Glomerular visceral epithelial cell (primary cell): Measurements from ENCODE around the gene ARSG.
"Not testable (repeated sequence)": the region's sequence is repeated elsewhere in the genome, so short reads cannot be mapped to it uniquely, and the experiment has no call there.

Experiments used
- DNase-seq: peaks from one replicate; pipeline ENCODE4 v3.0.0-alpha.2; 2016; ENCODE audit errors: extremely low spot score

Gene ARSG

DNA sequence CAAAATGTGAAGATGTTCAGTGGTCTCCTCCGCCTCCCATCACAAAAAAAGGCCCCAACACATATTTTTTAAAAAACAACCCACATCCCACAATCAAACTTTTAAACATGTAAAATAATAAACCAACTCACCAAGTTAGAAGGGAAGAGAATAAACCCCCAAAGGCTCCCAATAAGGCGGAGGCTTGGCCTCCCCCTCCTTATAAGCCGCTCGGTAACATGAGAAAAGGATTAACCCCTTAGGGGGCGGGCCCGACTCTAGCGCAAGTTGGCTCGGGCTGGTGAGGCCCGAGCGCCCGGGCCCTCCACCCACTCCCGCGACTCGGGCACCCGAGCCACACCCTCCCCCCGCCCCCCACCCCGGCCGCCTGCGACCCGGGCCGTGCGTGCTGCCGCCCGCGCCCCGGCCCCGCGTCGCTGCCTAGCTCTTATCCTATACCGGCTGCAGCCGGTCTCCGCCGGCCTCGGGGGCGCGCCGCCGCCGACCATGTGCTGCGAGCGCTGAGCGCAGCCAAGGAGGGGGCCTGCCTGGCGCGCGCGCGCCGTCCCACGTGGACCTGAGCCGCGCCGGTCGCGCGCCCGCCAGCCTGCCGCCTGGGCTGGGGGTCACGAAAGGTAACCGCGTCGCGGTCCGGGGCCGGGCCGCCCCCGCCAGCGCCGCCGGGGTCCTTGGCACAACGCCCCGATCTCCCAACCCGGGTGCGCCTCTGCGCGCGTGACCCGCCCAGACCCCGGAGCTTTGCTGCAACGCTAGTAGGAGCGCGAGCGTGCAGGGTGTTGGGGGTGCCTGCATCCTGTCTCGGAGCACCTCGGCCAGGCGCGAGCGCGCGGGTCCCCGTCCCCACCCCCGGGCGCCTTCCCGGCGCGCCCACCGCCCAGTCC lies at the start of gene ARSG, which contains the start of gene SLC16A6:
Gene ARSG, plus strand, starts transcription at position 541 of the 881 bp plus-strand sequence. CDS start 15,999 bp downstream, outside the sequence.
Gene SLC16A6, minus strand, starts transcription at position 173 of the 881 bp plus-strand sequence. CDS start 12,807 bp downstream, outside the sequence.
- DNase-seq: peak; percentile 78

DNA sequence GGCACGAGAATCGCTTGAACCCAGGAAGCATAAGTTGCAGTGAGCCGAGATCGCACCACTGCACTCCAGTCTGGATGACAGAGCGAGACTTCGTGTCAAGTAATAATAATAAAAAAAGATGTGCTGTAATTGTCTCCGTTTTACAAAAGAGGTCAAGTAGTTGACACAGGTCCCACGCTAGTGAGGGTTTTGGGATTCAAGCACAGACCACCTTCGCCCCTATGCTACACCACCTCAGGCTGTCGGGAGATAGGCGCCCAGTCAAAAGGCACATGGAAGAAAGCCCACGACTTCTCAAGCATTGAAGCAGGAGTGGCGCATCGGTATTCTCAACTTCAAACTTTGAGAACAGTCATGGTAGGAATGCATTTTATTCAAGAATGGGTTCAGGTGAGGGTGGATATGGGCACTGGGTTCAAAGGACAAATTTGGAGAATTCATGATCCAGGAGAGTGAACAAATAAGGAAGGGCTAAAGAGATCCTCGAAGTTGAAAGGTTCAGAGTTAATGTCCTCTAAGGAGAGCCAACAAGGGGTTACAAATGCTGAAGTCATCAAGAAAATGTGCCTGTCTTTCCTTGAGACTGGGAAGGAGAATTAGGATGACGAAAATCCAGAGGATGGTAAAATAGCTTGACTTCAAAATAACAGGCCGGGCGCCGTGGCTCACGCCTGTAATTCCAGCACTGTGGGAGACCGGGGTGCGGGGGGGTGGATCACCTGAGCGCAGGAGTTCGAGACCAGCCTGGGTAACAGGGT lies 44.8 kb upstream of the ARSG start:
- no peak for DNase-seq

DNA sequence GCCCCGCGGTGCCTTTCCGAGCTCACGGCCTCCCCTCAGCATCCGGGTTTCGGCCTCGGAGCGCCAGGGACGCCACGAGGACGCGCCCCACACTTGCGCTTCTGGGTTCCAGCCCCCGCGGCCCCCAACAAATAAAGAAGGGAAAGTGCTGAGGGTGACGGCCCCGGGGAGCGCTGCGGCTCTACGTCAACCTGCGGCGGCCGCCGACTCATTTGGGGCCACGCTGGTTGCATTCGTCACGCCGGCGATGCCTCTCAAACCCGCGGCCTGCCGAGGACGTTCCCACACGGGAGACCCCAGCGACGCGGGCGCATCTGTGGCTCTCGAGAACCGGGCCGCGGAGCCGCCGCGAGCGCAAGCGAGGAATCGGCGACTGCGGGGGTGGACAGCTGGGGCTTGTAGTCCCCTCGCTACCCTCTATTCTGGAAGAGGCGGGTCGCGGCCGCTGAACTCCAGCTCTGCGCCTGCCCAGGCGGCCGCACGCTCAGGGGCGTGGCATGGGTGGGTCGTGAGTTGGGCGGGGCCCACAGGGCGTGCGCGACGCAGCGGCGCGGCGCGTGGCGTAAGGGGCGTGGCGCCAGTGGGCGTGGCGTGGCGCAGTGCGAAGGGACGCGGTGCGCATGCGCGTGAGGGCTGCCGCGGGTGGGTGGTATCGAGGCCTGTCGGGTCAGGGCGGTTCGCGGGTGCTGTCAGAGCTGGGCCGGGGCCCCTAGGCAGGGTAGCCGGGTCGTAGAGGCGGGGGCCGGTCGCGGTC lies 43.7 kb upstream of the ARSG start, which contains the start of gene AMZ2:
Gene AMZ2, plus strand, starts transcription at position 599 of the 754 bp plus-strand sequence. CDS start 2,145 bp downstream, outside the sequence.
- peak; percentile 96 for DNase-seq

DNA sequence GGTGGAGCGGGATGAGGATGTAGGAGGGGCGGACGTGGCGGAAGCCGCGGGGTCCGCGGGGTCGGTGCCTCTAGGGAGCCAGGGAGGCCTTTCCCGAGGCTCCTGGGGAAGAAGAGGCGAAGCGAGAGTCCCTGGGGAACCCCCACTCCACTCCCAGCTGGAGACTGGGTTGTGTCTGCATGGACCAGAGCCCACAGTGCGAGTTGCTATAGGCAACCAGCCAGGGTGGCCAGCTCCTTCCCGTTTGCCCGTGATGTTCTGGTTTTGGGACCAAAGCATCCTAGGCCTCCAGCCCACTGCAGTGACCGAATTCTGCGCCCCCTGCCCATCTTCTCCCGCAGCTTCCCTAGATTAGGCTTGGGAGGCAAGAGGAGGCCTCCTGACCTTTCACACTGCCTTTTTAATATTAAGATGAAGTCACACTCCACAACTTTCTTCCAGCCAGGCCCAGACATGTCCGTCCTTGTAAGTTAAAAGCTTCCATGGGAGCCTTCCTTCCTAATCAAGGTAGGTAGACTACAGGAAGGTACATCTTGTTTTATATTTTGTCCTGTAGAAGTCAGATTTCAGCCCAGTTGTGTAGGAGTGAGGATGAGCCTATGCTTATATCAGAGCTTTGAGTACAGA lies 43.0 kb upstream of the ARSG start:
- no peak for DNase-seq

DNA sequence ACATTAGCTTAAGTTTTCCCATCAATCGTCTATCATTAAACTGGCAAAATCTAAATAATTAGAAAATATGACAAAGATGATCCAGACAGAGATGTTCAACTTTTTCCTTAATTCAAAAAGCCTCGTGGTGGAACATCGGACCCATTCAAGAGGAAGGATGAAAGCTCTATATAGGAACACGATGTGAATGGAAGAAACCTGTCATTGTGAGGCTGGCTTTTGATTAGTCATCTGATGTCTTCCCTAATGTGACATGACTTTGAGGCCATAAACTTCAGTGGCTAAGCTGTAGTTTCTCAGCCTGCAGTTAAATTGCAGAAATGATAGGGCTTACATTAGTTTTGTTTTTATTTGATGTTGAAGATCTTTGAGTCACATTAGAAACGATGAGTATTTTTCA lies 42.4 kb upstream of the ARSG start:
- DNase-seq: no peak

DNA sequence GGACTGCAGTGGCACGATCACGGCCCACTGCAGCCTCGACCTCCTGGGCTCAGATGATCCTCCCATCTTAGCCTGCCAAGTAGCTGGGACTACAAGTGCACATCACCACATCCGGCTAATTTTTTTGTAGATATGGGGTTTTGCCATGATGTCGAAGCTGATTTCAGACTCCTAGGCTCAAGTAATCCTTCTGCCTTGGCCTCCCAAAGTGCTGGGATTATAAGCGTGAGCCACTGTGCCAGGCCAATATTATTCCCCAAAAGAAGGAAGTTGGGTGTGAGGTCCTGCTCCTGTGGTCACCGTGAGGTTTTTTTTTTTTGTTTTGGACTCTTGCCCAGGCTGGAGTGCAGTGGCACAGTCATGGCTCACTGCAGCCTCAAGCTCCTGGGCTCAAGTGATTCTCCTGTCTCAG lies 41.9 kb upstream of the ARSG start:
- DNase-seq: peak; percentile 31

DNA sequence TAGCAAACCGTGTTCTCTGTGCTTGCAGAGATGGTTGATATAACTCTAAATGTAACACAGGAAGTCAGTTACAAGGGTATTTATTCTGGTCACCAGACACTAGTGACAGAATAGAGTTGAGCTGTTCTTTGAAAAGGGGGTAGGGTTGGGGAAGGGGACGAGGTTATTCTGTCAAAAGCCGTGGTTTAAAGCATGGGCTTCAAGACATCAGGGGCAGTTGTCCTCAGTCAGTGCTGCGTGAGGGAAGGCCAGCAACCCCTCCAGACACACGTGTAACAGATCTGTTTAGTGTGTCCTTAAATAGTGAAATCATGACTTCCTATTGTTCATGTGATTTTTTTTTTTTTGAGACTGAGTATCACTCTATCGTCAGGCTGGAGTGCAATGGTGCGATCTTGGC lies 37.9 kb upstream of the ARSG start:
- DNase-seq: not testable (repeated sequence)

DNA sequence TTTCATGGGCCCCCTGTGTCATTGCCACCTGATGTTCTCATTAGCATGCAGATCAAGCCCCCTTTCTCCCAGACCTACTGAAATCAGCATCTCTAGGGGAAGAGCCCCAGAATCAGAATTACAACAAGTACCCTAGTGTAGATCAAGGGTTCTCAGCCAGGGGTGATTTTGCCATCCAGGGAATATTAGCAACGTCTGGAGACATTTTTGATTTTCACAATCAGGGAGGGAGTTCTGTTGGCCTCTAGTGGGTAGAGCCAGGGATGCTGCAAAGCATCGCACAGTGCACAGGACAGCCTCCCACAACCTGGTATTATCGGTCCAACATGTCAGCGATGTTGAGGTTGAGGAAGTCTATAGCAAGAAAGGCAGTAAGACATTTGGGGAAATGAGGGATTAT lies 36.1 kb upstream of the ARSG start:
- DNase-seq: no peak

- DNase-seq: no peak
Measured at GRCh38 chr17:68255731-68256538, 35.4 kb upstream of the ARSG start.

GRCh38 chr17:68256701-68257100 lies 34.6 kb upstream of the ARSG start:
- DNase-seq: not testable (repeated sequence)

DNA sequence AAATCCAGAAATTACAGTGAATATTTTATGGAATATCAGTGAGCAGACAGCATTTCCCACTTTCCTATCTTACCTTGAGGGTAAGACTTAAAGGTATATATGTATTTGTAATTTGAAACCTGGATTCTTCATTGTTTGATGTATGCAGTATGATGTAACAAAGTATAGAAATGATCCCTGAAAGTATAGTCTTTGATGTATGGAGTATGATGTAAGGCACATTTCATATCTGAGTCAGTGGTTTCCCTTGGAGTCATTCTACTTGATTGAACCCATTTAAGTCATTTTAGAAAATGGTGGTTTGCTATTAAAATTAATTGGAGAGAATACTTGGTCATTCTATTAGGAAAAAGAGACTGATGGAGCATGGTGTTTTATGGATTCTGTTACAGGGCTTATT lies 33.4 kb upstream of the ARSG start:
- DNase-seq: no peak

DNA sequence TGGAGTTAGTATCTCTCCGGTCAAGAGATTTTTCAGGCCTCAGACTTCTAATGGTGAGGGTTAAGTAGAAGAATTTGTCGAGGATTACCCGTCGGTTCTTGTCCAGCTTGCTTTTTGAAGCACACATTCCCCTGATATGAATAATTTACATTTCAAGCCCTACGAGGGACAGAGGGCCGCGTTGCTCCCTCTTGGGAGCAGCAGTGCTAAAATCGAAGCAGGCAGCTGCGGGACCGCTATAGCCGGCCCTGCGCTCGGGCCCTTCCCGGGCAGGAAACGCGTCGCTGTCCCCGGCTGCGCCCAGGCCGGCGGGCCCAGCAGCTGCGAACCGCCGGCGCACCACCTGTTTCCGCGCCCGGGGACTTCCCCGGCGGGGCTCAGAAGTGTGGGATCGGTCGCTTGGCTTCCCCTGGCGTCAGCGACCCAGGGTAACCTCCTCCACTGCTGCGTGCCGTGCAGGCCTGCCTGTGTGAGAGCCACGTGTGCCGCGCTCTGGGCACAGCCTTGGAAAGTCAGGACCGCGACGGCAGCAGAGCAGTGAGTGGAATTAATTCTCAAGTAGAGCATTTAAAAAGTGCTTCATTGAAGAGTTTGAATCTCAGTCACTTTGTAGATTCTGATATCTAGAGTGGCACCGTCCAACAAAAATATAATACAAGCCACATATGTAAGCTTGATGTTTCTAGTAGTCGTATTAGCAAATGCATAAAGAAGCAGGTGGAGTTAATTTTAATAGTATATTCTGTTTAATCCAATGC lies 32.2 kb upstream of the ARSG start:
- DNase-seq: peak; percentile 67

DNA sequence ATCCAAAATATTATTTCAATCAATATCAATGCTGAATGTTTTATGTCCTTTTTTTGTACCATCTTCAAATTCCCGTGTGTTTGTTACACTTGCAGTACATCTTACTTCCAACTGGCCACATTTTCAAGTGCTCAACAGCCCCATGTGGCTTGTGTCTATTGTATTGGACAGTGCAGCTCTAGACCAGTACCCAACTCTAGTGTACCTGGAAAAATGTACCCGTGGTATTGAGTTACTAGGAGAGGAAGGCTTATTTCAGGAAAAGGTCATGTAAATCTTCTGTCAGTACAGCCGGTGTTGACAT lies 31.7 kb upstream of the ARSG start:
- not testable (repeated sequence) for DNase-seq

DNA sequence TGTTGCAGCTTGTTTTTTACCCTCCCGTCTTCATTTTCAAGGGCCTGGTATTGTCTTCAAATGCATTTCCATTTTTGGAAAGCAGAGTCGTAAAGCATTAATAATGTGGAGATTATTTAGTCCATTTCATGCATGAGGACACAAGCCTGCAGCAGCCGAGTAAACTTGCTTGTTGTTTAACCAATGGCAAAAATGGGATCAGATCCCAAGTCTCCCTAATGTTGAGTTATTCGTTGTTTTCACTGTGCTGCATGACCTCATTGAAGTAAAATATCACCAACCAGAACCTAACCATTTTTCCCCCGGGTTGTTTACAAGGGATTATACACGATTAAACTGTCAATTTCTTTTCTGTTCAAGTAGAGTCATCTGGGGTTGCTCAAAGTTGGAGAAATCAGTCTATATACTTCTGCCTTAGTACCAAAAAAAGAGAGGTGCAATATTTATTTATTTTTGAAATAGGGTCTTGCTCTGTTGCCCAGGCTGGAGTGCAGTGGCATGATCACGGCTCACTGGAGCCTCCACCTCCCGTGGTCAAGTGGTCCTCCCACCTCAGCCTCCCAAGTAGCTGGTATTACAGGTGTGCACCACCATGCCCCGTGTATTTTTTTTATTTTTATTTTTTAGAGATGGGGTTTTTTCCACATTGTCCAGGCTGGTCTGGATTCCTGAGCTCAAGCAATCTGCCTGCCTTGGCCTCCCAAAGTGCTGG lies 31.1 kb upstream of the ARSG start:
- DNase-seq: no peak

DNA sequence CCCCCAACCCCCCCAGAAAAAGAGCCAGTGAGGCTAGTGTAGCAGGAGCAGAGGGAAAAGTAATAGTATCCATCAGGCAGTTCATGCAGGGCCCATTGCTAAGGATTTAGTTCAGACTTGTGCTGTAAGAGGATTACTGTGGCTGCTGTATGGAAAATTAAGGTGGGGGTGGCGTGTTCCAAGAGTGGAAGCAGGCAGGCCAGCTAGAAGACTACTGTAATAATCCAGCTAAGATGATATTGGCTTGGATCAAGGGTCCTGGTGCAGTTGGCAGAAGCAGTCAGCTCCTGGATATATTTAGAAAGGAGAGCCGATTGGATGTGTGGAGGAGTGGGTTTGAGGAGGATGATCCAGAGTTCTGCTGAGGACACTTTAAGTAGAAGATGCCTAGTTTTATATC lies 28.8 kb upstream of the ARSG start:
- DNase-seq: not testable (repeated sequence)

GRCh38 chr17:68263101-68263681 lies 28.1 kb upstream of the ARSG start:
- peak; percentile 38 for DNase-seq

GRCh38 chr17:68265833-68266232 lies 25.5 kb upstream of the ARSG start:
- DNase-seq: not testable (repeated sequence)

- no peak for DNase-seq
Measured at GRCh38 chr17:68273722-68274121, 17.6 kb upstream of the ARSG start.

DNA sequence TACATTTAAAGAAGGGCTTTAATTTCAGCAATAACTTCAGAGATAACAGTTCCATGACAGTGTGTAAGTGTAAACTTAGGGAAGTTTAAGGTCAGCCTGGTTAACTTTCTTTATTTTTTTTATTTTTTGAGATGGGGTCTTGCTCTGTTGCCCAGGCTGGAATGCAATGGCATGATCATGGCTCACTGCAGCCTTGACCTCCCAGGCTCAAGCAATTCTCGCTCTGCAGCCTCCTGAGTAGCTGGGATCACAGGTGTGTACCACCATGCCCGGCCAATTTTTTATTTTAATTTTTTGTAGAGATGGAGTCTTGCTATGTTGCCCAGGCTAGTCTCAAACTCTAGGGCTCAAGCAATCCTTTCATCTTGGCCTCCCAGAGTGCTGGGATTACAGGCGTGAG lies 15.0 kb upstream of the ARSG start:
- DNase-seq: not testable (repeated sequence)
